ENCODE data around the gene ADO. TPM values are rescaled to one million over a fixed set of nuclear protein-coding genes. Genes with fewer than 3 reads are reported as not detected.
A peak's percentile ranks its signal among the peaks of the same experiment; 100 is the strongest.

The ADO gene
- total RNA-seq, 1 donor from 2014 or later = 29.0 TPM

- H3K4me2 ChIP-seq (ENCODE audit: low read length) = no peak overlapping the region
- TF ChIP-seq CTCF (IDR thresholded peaks at IDR 0.05; ENCODE audit: insufficient read depth, low read depth, low read length) (no peak), EZH2 (IDR thresholded peaks at IDR 0.05; ENCODE audit: insufficient read depth, low read length) (no peak)
- no peaks in the 10 kb centered on the region for H4K20me1 ChIP-seq (ENCODE audit: insufficient read depth, low read length)
- no peaks in the 10 kb centered on the region for H3K4me1 ChIP-seq (ENCODE audit: insufficient read depth, low read length)
- H3K27me3 Mint-ChIP-seq (ENCODE audit: low read depth, unreplicated experiment) = no peaks in the 10 kb centered on the region
- H2AFZ ChIP-seq (ENCODE audit: low read depth, low read length) = no peak overlapping the region
- no peak overlapping the region for H3K4me3 ChIP-seq (ENCODE audit: insufficient read depth, low read depth, low read length)
- H3K4me1 Mint-ChIP-seq (ENCODE audit: low read depth, unreplicated experiment) = peaks cover 24% of the 10 kb centered on the region
- peaks cover 7% of the 10 kb centered on the region for H3K36me3 Mint-ChIP-seq (ENCODE audit: low read depth, unreplicated experiment)
- H3K36me3 ChIP-seq (ENCODE audit: insufficient read depth, low read length) = no peaks in the 10 kb centered on the region
- H3K9me3 ChIP-seq (ENCODE audit: insufficient read depth, low read depth, low read length) = no peaks in the 10 kb centered on the region
- no peak overlapping the region for H3K27ac Mint-ChIP-seq (ENCODE audit: unreplicated experiment)
- no peak for DNase-seq (ENCODE audit: low read depth)
- FAIRE-seq = no peak
- peaks cover 5% of the 10 kb centered on the region for H3K9me3 Mint-ChIP-seq (ENCODE audit: unreplicated experiment)
- H3K27me3 ChIP-seq (ENCODE audit: insufficient read depth, low read length) = no peaks in the 10 kb centered on the region
- no peak overlapping the region for H3K9ac ChIP-seq (ENCODE audit: low read length)
- no peak overlapping the region for H3K4me3 Mint-ChIP-seq (ENCODE audit: unreplicated experiment)
- no peaks in the 10 kb centered on the region for H3K79me2 ChIP-seq (ENCODE audit: insufficient read depth, low read length)
- no peak overlapping the region for H3K27ac ChIP-seq (ENCODE audit: low read depth, low read length)
These were observed 44.1 kb upstream of the ADO start for GRCh38 chr10:62760401-62760800.

GRCh38 chr10:62761115-62761514, 43.4 kb upstream of the ADO start:
- Mint-ChIP-seq H3K4me1 (ENCODE audit: low read depth, unreplicated experiment) (peaks cover 24% of the 10 kb centered on the region), H3K27ac (ENCODE audit: unreplicated experiment) (no peak overlapping the region), H3K9me3 (ENCODE audit: unreplicated experiment) (peaks cover 5% of the 10 kb centered on the region), H3K36me3 (ENCODE audit: low read depth, unreplicated experiment) (peaks cover 7% of the 10 kb centered on the region), H3K4me3 (ENCODE audit: unreplicated experiment) (no peak overlapping the region), H3K27me3 (ENCODE audit: low read depth, unreplicated experiment) (no peaks in the 10 kb centered on the region)
- FAIRE-seq = no peak
- Histone ChIP-seq H3K79me2 (ENCODE audit: insufficient read depth, low read length) (no peaks in the 10 kb centered on the region), H3K9me3 (ENCODE audit: insufficient read depth, low read depth, low read length) (no peaks in the 10 kb centered on the region), H2AFZ (ENCODE audit: low read depth, low read length) (no peak overlapping the region), H3K4me1 (ENCODE audit: insufficient read depth, low read length) (no peaks in the 10 kb centered on the region), H3K9ac (ENCODE audit: low read length) (no peak overlapping the region), H3K4me3 (ENCODE audit: insufficient read depth, low read depth, low read length) (no peak overlapping the region), H4K20me1 (ENCODE audit: insufficient read depth, low read length) (no peaks in the 10 kb centered on the region), H3K4me2 (ENCODE audit: low read length) (no peak overlapping the region), H3K27ac (ENCODE audit: low read depth, low read length) (no peak overlapping the region), H3K36me3 (ENCODE audit: insufficient read depth, low read length) (no peaks in the 10 kb centered on the region), H3K27me3 (ENCODE audit: insufficient read depth, low read length) (no peaks in the 10 kb centered on the region)
- no peak for TF ChIP-seq EZH2 (IDR thresholded peaks at IDR 0.05; ENCODE audit: insufficient read depth, low read length)
- no peak for TF ChIP-seq CTCF (IDR thresholded peaks at IDR 0.05; ENCODE audit: insufficient read depth, low read depth, low read length)
- DNase-seq (ENCODE audit: low read depth) = no peak

DNA sequence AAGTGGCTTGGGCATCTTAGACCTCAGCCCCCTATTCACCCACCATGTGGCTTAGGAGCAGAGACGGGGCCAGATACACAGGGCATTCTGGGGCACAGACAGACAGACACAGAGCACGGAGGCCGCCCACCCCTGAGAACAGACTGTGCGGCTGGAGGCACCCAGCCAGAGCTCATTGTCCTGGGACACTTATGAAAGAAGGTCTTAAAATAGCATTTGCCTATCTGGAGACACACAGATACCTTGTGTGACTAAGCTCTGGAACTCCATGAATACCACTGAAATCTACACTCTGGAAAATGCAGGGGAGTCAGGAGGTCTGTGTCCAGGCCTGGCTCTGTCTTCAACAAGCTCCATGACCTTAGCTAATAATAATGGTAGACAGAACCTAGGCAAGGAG, 41.4 kb upstream of the ADO start:
- no peak for TF ChIP-seq EZH2 (IDR thresholded peaks at IDR 0.05; ENCODE audit: insufficient read depth, low read length)
- no peak for TF ChIP-seq CTCF (IDR thresholded peaks at IDR 0.05; ENCODE audit: insufficient read depth, low read depth, low read length)
- Mint-ChIP-seq H3K4me3 (ENCODE audit: unreplicated experiment) (no peak overlapping the region), H3K27me3 (ENCODE audit: low read depth, unreplicated experiment) (no peaks in the 10 kb centered on the region), H3K36me3 (ENCODE audit: low read depth, unreplicated experiment) (peaks cover 3% of the 10 kb centered on the region), H3K9me3 (ENCODE audit: unreplicated experiment) (peaks cover 5% of the 10 kb centered on the region), H3K4me1 (ENCODE audit: low read depth, unreplicated experiment) (peaks cover 24% of the 10 kb centered on the region), H3K27ac (ENCODE audit: unreplicated experiment) (no peak overlapping the region)
- H2AFZ ChIP-seq (ENCODE audit: low read depth, low read length) = no peak overlapping the region
- H3K27ac ChIP-seq (ENCODE audit: low read depth, low read length) = no peak overlapping the region
- DNase-seq (ENCODE audit: low read depth) (peak; percentile 56), FAIRE-seq (no peak)
- no peak overlapping the region for H3K4me3 ChIP-seq (ENCODE audit: insufficient read depth, low read depth, low read length)
- no peaks in the 10 kb centered on the region for H3K36me3 ChIP-seq (ENCODE audit: insufficient read depth, low read length)
- H4K20me1 ChIP-seq (ENCODE audit: insufficient read depth, low read length) = no peaks in the 10 kb centered on the region
- no peak overlapping the region for H3K4me2 ChIP-seq (ENCODE audit: low read length)
- H3K9me3 ChIP-seq (ENCODE audit: insufficient read depth, low read depth, low read length) = no peaks in the 10 kb centered on the region
- H3K27me3 ChIP-seq (ENCODE audit: insufficient read depth, low read length) = peaks cover 3% of the 10 kb centered on the region
- H3K9ac ChIP-seq (ENCODE audit: low read length) = no peak overlapping the region
- H3K4me1 ChIP-seq (ENCODE audit: insufficient read depth, low read length) = no peaks in the 10 kb centered on the region
- no peaks in the 10 kb centered on the region for H3K79me2 ChIP-seq (ENCODE audit: insufficient read depth, low read length)

Measured in astrocyte (in vitro differentiated cells and primary cell).